Endothelial cell of umbilical vein (primary cell): Measurements from ENCODE around the gene C1orf35. TPM values are rescaled to one million over a fixed set of nuclear protein-coding genes. Genes with fewer than 3 reads are reported as not detected.

Experiments
- BruUV-seq: library from RNA; stranded (reverse); fragments of 400-500 nt; replicated peaks from 2 replicates; lab custom pipeline; 2021; lab: Mats Ljungman, UMichigan
- CTCF ChIA-PET: fragments of 300-600, 350-600 bp; sonication (Branson Sonifier 250); formaldehyde crosslinking; loops from one replicate; lab custom pipeline; 2021; ENCODE audit warnings: antibody characterized with exemption, inconsistent platforms; lab: Charles Lee
- POLR2A ChIA-PET: fragments of 300-600, 350-600 bp; sonication (Branson Sonifier 250); formaldehyde crosslinking; loops from one replicate; lab custom pipeline; 2021; ENCODE audit warnings: antibody characterized with exemption, inconsistent platforms; lab: Charles Lee
- DNase-seq: peaks from one replicate; pipeline ENCODE4 v3.0.0-alpha.2; 2011; ENCODE audit warnings: low read depth, low spot score
- FAIRE-seq: peaks from 2 replicates; lab custom pipeline; 2011; peaks lifted over from hg19 to GRCh38; lab: Jason Lieb, UNC
- H2AFZ ChIP-seq: 2 replicates; pipeline ENCODE4 v1.6.0; 2012; ENCODE audit warnings: low read depth, low read length, control low read depth, inconsistent platforms
- H3K27ac ChIP-seq: 2 replicates; pipeline ENCODE4 v1.5.1; 2011; ENCODE audit warnings: low read depth, mild to moderate bottlenecking, control low read depth, low read length, moderate library complexity; ENCODE audit not compliant: insufficient read depth
- H3K27me3 ChIP-seq, 2 experiments: 2 replicates each; pipeline versions ENCODE4 v1.6.0 to v1.6.1; 2011; ENCODE audit warnings: low read length in 2 of 2, mixed read lengths in 1 of 2; ENCODE audit not compliant: control insufficient read depth in 2 of 2, insufficient read depth in 2 of 2
- H3K36me3 ChIP-seq, 2 experiments: 2 replicates in 1 of 2; 3 replicates in 1 of 2; pipeline ENCODE4 v1.5.1; 2011; ENCODE audit warnings: low read length in 2 of 2, mild to moderate bottlenecking in 1 of 2, moderate library complexity in 1 of 2; ENCODE audit not compliant: control insufficient read depth in 2 of 2, insufficient read depth in 2 of 2; ENCODE audit errors: extremely low read depth in 1 of 2
- H3K4me1 ChIP-seq: 3 replicates; pipeline ENCODE4 v1.5.1; 2011; ENCODE audit warnings: mild to moderate bottlenecking, low read length; ENCODE audit not compliant: control insufficient read depth, insufficient read depth; ENCODE audit errors: extremely low read depth
- H3K4me2 ChIP-seq: 2 replicates; pipeline ENCODE4 v1.6.1; 2011; ENCODE audit warnings: low read length, control low read depth, mixed read lengths; ENCODE audit not compliant: insufficient read depth
- H3K4me3 ChIP-seq, 3 experiments: fragments of 200-600 bp in 1 of 3; sonication (generic), shearing (Covaris generic) in 1 of 3; replicated peaks in 1 of 3; 2 replicates each; pipeline ENCODE4 v1.5.1; 2011 to 2016; ENCODE audit warnings: control low read depth in 3 of 3, low read length in 3 of 3, mild to moderate bottlenecking in 2 of 3, inconsistent platforms in 1 of 3, low read depth in 1 of 3, moderate library complexity in 1 of 3; ENCODE audit not compliant: insufficient read depth in 1 of 3
- H3K79me2 ChIP-seq: 2 replicates; pipeline ENCODE4 v1.6.0; 2012; ENCODE audit warnings: low read length, inconsistent platforms; ENCODE audit not compliant: control insufficient read depth, insufficient read depth
- H3K9ac ChIP-seq: replicated peaks from 2 replicates; pipeline ENCODE3; 2011; ENCODE audit warnings: low read length, control low read depth; ENCODE audit not compliant: insufficient read depth; ENCODE audit errors: extremely low read depth
- H3K9me1 ChIP-seq: replicated peaks from 3 replicates; pipeline ENCODE4 v1.6.0; 2011; ENCODE audit warnings: mild to moderate bottlenecking, low read length; ENCODE audit not compliant: control insufficient read depth, insufficient read depth; ENCODE audit errors: extremely low read depth
- H3K9me3 ChIP-seq: replicated peaks from 2 replicates; pipeline ENCODE4 v1.5.1; 2012; ENCODE audit warnings: low read length, inconsistent platforms; ENCODE audit not compliant: control insufficient read depth, insufficient read depth
- H4K20me1 ChIP-seq: replicated peaks from 2 replicates; pipeline ENCODE3; 2011; ENCODE audit warnings: mild to moderate bottlenecking, low read length; ENCODE audit not compliant: control insufficient read depth, insufficient read depth; ENCODE audit errors: extremely low read depth
- CTCF ChIP-seq, 2 donors: IDR thresholded peaks; 1 replicate in 1 of 2; 2 replicates in 1 of 2; pipeline ENCODE4 v1.5.1; 2011; ENCODE audit warnings: low read length in 2 of 2, mild to moderate bottlenecking in 2 of 2, moderate library complexity in 2 of 2, control low read depth in 1 of 2, inconsistent platforms in 1 of 2, low read depth in 1 of 2; ENCODE audit not compliant: insufficient read depth in 1 of 2; ENCODE audit errors: extremely low read depth in 1 of 2
- FOS ChIP-seq: IDR thresholded peaks from 2 replicates; pipeline ENCODE4 v1.6.1; 2011; ENCODE audit warnings: mild to moderate bottlenecking, low read length, moderate library complexity, borderline replicate concordance; ENCODE audit not compliant: insufficient read depth
- GATA2 ChIP-seq: IDR thresholded peaks from 2 replicates; pipeline ENCODE4 v1.7.0; 2011; ENCODE audit warnings: low read depth, mild to moderate bottlenecking, moderate library complexity, mixed read lengths, low read length; ENCODE audit not compliant: insufficient read length, insufficient read depth
- JUN ChIP-seq: IDR thresholded peaks from 2 replicates; pipeline ENCODE4 v1.6.1; 2011; ENCODE audit warnings: borderline replicate concordance, low read depth; ENCODE audit not compliant: insufficient read length, insufficient read depth
- MAX ChIP-seq: IDR thresholded peaks from 2 replicates; pipeline ENCODE4 v1.6.1; 2011; ENCODE audit not compliant: insufficient read depth, insufficient read length
- MYC ChIP-seq: IDR thresholded peaks from one replicate; pipeline ENCODE4 v1.6.1; 2011; ENCODE audit warnings: mild to moderate bottlenecking, low read depth, low read length
- POLR2A ChIP-seq: IDR thresholded peaks from 2 replicates; pipeline ENCODE4 v1.6.1; 2012; ENCODE audit warnings: low read depth, mild to moderate bottlenecking, control low read depth, low read length
- POLR2AphosphoS5 ChIP-seq: IDR thresholded peaks from 2 replicates; pipeline ENCODE4 v1.6.1; 2012; ENCODE audit warnings: low read depth, mild to moderate bottlenecking, control low read depth, low read length, moderate library complexity; ENCODE audit not compliant: insufficient read depth
- dilution Hi-C: fragments of 300-500 bp; cut with MboI; formaldehyde crosslinking; loops from one replicate; pipeline ENCODE4 v1.15.0; 2019; ENCODE audit warnings: low sequenced_read_pairs; ENCODE audit not compliant: extremely low pct_ligation_motif_present
- intact Hi-C: fragments of 100-400 bp; cut with micrococcal nuclease; formaldehyde crosslinking; loops from one replicate; pipeline ENCODE4 v1.10.0; 2022
- polyA plus RNA-seq, 4 experiments: library from polyadenylated mRNA; depleted of rRNA in 3 of 4; stranded (reverse) in 3 of 4; unstranded in 1 of 4; fragments of >200 nt; gene quantifications; 2 replicates each; pipeline versions ENCODE4 v1.2.1 to v1.2.3, GENCODE V29; 2011 to 2012; ENCODE audit warnings: missing spikeins in 1 of 4
- total RNA-seq: library from RNA; stranded (reverse); gene quantifications from 2 replicates; pipeline ENCODE4 v1.2.3, GENCODE V29; 2021

C1orf35 gene
- total and polyA plus RNA-seq, 2 donors (not counting 3 experiments of a cell fraction or from before 2014, with no cell fraction given): 19.9 to 21.7 TPM

GRCh38 chr1:228089519-228090380, 13.4 kb downstream of the C1orf35 start:
- Histone ChIP-seq H3K27me3 (no peaks in the 10 kb centered on the region), H3K79me2 (peaks cover 100% of the 10 kb centered on the region), H3K9ac (no peak overlapping the region), H3K27ac (peak overlapping the region; percentile 94), H4K20me1 (peaks cover 9% of the 10 kb centered on the region), H3K4me2 (no peak overlapping the region), H3K36me3 (peaks cover 0 to 11% of the 10 kb centered on the region in 2 experiments), H3K9me3 (peaks cover 4% of the 10 kb centered on the region), H2AFZ (no peak overlapping the region), H3K4me1 (peaks cover 72% of the 10 kb centered on the region), H3K4me3 (no peak overlapping the region), H3K9me1 (no peaks in the 10 kb centered on the region)
- DNase-seq (no peak), FAIRE-seq (no peak)
- dilution Hi-C loops: no loop called here
- POLR2A ChIA-PET: no interaction called here
- intact Hi-C loops: loop anchor here (5.0 to 10.0 kb wide), 5 partner anchors 305 to 607 kb away; partner anchors contain the start of genes JMJD4, SNAP47 and ZNF678
- TF ChIP-seq POLR2AphosphoS5: no peak
- TF ChIP-seq MYC: no peak
- no peak for TF ChIP-seq JUN
- no peak for TF ChIP-seq CTCF (IDR thresholded peaks at IDR 0.05; ENCODE audit: extremely low read depth in 1 of 2, insufficient read depth in 1 of 2, low read depth in 1 of 2, low read length in 2 of 2)
- TF ChIP-seq MAX: no peak
- no peak for TF ChIP-seq GATA2
- TF ChIP-seq POLR2A: no peak
- TF ChIP-seq FOS: no peak
- CTCF ChIA-PET: interaction anchor here (1.0 to 2.5 kb wide), 3 partner anchors 12 to 90 kb away, joined by 3 to 8 read pairs (median 4); no protein-coding TSS in a partner anchor
- BruUV-seq: no TSS peak
